GM21529 (cell line): ENCODE measurements around the gene ZNF385B.
"Not testable (repeated sequence)": the region's sequence is repeated elsewhere in the genome, so short reads cannot be mapped to it uniquely, and the experiment has no call there.

Experiments used
- ATAC-seq: cut with Tn5 transposase; IDR thresholded peaks from one replicate; pipeline ENCODE4 v1.9.1; 2021; ENCODE audit not compliant: unreplicated experiment

The ZNF385B gene

DNA sequence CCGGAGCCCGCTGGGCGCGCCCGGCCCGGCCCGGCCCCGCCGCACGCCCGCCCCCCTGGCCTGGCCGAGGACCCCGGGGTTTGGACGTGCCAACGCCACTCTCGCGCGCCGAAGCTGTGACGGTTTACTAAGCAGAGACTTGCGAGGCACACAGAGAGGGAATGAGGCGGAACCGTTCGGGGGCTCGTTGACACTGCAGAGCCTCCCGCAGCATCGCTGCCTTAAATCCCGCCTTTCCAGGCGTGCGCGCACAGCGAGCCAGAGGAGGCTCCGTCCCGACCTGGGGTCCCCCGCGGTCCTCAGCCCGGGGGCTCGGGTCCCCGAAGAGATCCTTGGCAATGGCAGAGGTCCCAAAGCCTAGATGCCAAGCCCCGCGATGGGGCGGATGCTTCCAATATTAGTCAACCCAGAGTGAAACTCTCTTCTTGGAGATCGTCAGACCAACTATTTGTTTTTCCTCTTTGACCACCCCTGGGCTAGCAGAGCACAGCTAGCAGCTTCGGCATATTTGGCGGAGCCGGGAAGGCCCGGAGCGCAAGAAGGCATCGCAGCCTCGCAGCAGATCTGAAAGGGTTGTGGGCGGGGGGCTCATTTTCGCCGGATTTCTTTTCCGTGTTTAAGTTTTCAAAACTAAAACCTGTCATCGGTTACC lies at the start of gene ZNF385B:
Gene ZNF385B, minus strand, starts transcription at position 197 of the 652 bp plus-strand sequence.
- ATAC-seq = peak; percentile 35

DNA sequence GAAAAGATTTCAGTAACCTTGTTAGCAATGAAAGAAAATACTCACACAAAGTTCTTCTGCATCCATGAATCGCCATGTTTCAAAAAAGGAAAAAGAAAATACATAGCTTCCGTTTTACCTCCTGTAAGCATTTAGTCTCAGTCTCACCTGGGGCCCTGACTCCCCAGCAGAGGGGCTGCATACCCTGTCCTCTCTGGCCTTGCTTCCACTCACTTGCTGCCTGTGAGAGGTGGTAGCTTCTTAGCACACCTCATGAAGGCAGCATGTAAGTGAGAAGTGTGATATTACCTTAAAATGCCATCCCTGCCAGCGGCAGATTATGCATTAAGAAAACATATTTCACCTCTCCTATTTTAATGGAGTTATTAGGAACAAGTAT lies 49.3 kb upstream of the ZNF385B start:
- ATAC-seq = no peak

DNA sequence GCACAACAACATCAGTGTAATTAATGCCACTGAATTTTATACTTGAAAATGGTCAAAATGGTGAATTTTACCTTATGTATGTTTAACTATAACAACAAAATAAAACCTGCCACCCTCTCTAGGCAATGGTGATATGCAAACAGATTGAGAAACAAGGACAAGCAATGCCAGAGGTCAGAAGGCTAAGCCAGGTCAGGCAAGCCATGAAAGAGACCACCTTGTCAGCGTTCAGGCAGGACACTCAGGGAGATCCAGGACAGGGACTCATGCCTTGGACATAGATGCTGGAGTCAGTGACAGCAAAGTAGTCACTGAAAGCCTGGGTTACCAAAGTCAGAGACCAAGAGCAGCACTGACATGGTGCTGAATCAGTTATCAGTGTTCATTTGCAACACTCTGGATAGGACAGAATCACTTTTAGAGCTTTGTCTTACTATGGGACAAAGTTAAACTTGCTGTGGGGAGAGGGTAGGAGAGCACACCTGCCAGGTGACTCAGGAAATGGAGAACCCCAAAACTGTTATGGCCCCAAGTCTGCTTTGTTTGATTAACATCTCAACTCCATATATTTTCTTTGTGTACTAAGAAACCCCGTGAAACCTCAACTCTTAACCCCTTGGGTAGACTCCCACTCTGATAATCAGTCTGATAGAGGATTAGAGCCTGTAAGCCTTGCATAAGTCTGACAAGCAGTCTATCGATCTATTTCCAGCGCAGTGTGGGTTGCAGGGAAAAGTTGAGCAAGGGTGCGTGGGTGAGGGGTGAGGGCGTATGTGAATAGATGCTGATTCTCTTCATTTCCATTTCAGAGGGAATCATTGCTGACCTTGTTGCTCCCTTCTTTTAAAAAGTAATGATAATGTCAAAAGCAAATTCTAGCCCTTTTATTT lies 48.7 kb upstream of the ZNF385B start:
- no peak for ATAC-seq

DNA sequence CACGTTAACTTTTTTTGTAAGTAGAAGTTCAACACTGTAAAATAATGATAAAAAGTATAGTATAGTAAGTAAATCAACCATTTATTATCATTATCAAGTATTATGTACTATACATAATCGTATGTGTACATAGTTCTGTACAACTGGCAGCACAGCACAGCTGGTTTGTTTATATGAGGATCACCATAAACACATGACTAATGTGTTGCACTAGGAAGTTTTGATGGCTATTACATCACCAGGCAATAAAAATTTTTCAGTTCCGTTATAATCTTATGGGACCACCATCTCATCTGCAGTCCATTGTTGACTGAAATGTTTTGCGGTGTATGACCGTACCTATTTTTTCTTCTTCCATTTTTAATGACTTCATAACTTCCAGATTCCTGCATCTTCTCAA lies 39.2 kb upstream of the ZNF385B start:
- no peak for ATAC-seq

DNA sequence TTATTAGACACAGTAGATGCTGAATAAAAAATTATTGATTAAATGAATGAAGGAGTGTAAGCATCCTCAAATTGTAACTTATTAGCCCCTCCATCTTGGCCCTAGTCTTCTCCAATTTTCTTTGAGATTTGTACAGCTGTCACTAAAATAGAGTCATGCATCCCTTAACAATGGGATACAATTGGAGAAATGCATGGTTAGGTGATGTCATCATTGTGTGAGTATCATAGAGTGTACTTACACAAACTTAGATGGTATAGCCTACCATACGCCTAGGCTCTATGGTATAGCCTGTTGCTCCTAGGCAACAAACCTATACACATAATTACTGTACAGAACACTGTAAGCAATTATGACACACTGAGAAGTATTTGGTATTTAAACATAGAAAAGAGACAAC lies 38.3 kb upstream of the ZNF385B start:
- ATAC-seq = no peak

DNA sequence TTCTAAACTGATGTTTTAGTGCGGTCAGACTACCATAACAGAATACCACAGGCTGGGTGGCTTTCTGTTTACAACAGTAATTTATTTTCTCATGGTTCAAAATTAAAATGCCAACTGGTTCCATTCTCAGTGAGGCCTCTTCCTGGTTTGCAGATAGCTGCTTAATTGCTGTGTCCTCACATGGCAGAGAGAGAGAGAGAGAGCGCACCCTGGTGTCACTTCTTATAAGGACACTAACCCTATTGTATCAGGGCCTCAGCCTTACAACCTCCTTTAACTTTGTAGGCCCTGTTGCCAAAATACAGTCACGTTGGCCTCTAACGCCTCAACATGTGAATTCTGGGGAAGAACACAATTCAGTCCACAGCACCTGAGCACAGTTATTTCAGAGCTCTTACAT lies 37.5 kb upstream of the ZNF385B start:
- peak; percentile 96 for ATAC-seq

DNA sequence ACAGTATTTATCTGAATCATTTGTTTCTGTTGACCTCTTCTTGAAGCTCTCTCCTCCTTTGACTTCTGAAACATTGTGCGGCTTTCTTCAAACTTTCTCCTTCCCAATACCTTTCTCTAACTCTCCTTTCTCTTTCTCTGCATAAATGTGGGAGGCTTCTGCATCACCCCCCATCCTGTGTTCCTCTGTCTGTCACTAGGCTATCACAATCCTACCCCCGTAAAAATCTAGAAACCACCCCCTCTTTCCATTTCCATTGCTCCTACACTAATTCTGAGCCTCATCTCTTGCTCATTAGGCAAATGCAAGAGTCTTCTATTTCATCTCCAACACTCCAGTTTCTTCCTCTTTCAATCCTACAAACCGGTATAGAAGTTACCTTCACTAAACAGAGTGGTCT lies 32.2 kb upstream of the ZNF385B start:
- ATAC-seq = no peak

DNA sequence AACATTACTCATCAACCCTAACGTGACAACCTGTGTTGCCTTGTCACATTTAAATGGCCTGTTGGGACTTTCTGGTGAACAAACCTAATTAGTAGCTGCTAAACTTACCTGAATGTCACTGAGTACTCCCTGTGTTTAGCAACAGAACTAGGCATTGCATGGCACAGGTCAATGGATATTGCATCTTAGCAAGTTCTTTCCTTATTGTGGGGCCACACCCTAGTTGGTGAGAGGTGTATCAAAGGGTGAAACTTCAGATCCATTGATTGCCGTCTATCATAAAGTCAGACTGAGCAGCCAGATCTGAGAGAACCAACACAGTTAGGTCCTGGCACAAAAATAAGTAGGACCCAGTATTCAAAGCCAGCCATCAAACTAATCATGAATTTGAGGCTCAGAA lies 29.8 kb upstream of the ZNF385B start:
- no peak for ATAC-seq

DNA sequence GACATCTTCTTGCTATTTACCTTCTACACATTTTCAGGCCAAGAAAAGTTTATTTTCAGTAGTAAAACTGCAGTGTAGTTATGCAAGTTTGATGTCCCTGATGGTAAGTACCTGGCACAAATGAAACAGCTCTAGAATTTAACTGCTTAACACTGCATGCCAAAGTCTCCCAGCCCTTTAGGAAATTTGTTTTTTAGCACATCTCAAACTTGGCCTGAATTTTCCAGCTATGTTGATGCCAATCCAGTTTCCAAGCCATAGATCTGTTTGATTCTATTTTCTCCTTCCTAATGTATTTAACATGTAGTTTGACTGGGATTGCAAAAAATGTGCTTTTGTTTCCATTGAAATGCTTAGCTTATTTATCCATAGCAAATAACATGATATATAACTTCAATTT lies 29.3 kb upstream of the ZNF385B start:
- ATAC-seq = no peak

DNA sequence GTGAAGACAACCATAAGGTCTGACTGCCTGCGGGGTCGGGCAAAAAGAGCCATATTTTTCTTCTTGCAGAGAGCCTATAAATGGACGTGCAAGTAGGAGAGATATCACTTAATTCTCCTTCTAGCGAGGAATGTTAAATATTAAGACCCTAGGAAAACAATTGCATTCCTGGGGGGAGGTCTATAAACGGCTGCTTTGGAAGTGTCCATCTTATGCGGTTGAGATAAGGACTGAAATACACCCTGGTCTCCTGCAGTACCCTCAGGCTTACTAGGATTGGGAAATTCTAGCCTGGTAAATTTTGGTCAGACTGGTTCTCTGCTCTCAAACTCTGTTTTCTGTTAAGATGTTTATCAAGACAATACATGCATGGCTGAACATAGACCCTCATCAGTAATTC lies 27.2 kb upstream of the ZNF385B start:
- ATAC-seq = not testable (repeated sequence)

DNA sequence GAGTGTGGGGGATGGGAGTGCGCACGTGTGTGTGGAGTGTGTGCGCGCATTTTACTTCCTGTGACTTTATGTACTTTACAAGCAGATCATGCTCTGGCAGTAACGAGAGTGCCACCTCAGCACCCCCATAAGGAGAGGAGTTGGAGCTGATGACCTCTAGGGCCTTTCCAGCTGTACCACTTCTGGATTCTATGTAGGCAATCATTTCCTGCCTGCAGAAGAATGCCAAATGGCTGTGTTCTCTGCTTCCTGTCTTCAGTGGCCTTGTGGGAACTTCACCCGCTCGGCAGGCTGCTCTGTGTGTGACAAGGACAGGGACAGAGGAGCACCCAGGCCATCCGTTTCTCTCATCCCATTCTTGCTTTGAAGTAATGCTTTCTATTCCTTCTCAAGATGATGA lies 22.8 kb upstream of the ZNF385B start:
- ATAC-seq = no peak

DNA sequence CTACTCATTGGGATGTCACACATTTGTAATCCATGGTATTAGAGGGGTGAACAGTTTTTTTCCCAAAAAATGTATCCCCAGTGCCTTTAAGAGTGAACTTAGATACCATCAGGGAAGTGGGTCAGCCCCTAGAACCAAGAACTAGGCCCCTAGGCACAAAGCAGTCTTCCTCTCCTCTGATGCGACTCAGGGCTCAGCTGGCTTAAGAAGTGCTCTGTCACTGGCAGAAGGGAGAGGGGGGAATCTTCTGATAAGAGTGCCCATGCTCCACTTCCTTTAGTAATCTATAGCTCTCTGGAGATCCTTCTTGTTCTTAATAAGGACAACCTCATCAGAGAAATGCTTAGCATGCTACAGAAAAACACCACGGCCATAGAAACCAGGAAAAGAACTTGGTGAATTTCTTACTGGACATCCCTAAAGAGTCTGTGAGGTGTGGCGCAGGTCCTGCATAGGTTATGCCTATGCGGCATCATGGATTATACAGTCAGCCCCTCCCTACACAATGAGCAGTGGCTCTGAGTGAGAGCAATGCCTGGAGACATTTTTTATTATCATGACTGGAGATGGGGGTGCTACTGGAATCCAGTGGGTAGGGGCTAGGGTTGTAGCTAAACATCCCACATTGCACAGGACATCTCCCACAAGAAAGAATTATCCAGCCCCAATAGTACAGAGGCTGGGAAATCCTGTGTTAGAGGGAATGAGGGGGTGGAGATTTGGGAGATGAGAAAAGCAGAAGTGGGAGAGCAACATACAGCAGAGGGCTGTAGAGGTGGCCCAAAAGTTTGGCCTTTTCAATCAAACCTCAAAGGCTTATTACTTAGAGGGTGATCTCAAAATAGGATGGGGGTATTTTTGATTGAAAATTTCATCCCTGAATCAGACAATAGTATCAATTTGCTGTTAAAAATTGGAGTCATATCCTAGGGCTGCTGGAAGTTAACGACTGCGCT lies 21.7 kb upstream of the ZNF385B start:
- no peak for ATAC-seq

DNA sequence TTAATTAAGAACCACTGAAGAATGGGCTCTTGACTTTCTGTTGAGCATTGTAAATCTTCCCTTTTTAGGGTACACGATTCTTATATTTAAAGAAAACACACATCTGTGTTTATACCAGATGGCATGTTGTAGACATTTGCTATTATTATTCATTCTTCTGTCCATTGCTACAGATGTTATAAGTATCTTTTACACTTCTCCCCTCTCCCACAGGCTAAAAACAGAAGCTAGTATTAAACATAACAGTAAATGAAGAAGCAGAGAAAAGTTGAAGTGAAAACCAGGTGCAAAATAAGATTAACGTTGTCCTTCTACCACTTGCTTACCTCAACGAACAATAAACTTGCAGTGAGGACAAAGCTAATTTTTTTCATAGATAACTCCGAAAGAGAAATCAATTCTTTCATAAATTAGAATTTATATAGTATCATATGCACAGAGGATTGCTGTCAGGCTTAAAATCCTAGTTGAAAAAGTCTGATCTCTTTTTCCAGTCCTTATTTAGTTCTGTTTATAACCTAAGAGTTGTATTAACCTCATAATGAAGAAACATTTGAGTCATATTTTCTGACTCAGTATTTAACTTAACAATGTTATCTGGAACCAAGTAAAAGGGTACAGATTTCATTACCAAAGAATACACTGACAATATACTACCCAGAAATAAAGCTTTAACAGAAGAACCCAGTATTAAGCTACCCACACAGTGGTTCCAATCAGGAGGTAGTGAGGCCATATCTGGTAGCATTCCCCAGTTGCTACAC lies 16.4 kb upstream of the ZNF385B start:
- ATAC-seq = no peak

DNA sequence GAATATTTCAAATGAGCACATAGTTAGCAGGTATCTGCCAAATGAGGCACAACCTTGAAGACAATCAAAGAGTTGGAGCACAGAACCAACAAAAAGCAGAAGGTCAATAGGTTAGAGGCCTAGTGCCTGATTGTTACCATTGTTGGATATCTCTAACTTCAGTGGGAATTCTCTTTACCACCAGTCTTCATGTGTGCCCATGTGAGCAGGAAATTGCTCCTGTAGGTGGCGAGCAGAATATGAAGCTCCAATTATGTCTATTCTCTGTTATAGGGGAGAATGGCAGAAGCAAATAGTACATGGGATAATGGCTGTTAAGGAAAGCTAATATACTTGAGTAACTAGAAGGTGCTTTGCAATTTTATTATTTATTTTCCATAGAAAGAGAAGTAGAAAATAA lies 14.9 kb upstream of the ZNF385B start:
- ATAC-seq = no peak

DNA sequence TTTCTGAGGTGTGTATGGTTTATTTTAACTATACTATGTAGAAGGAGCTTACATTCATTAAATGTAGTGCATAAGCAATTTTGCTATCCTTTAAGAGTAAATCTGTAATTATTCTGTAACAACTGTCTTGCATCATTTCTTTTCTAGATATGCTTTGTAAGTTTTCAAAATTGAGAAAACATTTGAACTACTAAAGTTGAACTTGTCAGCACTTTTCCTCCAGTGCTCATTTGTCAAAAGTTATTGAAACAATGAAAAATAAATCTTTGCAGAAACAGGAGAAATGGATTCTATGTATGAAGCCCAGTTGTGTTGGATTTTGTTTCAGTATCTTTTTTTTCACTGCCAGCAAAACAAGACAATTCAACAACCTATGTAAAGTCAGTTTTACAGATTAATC lies 14.5 kb upstream of the ZNF385B start:
- no peak for ATAC-seq

DNA sequence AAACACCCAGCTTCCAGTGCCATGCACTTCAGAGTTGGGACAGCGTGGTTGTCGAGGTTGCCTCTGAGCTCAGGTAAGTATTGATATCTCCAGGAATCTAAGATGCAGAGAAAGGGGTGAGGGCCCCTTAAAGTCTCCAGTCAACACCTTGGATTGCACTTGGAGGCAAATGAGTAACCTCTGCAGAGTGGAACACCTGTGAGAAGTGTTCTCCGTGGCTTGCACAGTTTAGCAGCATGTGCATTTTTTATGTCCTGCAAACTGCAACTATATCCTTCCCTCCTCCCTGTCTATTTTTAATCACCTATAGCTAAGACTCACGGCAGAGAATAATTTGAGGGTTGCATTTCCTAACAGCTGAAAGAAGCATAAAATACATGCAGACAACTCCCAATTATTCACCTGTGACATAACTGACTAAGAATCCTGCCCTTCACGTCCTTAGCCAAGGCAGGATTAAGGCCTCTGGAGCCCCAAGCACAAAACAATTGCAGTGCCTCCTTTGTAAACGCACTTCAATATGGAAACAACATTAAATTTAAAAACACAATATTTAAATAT lies 1.6 kb upstream of the ZNF385B start:
- ATAC-seq = no peak

DNA sequence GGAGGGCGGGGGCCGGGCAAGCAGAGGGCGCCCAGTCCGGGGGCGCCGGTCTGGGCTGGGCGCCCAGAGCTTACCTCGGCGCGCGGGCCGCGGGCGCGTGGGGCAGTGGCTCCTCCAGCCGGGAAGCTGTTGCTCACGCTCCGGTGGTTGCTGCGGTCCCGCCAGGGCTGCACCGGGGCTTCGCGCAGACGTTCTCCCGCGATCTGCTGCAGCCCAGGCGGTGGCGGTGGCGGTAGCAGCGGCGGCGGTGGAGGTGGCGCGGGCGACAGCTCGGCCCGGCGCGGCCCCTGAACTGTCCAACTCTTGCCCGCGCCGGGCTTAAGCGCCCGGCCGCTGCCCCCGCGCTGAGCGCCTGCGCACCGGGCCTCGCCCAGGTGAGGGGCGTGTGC lies 391 bp downstream of the ZNF385B start:
- ATAC-seq = peak; percentile 45

DNA sequence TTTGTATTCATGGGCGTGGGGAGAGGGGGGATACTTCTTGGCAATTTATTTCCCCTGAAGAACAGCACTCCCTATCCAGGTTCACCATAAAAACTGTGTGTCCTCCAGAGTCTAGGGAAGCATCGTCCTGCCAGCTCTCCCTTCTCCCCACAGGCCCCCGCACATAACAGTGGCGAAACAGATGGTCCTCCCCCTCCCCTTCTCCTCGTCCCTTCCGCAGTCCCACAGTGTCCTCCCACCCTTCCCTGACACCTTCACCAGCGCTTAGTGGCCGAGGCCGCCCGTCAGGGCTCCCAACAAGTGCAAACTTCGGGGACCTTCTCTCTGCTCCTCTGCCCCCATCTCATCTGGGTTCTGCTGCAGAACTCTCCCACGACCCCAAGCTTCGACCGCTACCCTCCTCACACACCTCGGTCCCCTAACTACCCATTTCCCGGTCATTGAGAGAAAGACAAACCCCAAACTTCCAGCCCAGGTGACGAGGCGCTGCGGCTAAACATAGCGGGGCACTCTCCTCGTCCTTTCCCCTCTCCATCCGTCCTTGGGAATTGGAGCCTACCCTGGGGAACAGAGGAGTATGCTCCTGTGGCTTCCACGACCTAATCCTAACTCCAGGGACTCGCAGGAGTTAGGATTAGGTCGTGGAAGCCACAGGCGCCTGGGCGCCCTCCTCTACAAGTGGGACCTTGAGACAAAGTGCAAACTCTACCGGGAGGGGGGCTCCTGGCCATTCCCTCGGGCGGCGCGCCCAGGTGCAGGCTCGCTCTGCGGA lies 971 bp downstream of the ZNF385B start:
- ATAC-seq = no peak

DNA sequence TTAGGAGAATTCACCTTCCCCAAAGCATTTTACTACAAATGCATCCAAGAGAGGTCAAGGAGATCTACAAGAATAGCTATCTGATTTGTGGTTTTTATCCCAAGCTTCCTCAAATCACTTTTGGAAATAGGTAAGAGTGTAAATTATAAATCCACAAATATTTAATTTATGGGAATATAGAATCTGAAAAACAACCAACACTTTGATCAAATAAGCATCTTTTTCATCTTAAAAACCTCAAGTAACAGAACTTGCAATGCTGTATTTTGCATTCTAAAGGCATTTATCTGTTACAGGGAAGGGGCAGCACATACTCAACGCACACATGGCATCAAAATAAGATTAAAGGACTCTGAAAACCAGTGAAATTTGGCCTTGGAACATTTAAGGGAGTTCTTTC lies 1.9 kb downstream of the ZNF385B start:
- no peak for ATAC-seq

DNA sequence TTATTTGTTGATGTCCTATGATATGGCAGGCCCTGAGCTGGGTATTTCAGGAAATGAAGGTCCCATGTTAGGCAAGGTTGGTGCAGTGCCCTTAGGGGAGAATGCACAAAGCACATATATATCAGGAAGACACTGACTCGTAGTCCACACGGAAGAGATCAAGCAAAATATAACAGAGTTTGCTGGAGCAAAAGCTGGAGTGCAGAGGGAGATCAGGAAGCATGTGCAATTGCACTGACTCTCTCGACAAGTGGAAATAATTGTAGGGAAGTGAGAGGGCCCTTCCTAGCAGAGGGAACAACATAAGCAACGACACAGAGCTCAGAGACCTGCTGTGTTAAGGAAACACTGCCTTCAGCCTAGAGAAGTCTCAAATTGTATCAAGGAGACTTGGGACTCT lies 4.2 kb downstream of the ZNF385B start:
- ATAC-seq = no peak
